GM21619 (cell line): ENCODE results near the gene ROS1.
"Not testable (repeated sequence)": the region's sequence is repeated elsewhere in the genome, so short reads cannot be mapped to it uniquely, and the experiment has no call there.

ENCODE experiments used
- ATAC-seq: cut with Tn5 transposase; IDR thresholded peaks from one replicate; pipeline ENCODE4 v1.9.1; 2021; ENCODE audit not compliant: unreplicated experiment

The ROS1 gene

DNA sequence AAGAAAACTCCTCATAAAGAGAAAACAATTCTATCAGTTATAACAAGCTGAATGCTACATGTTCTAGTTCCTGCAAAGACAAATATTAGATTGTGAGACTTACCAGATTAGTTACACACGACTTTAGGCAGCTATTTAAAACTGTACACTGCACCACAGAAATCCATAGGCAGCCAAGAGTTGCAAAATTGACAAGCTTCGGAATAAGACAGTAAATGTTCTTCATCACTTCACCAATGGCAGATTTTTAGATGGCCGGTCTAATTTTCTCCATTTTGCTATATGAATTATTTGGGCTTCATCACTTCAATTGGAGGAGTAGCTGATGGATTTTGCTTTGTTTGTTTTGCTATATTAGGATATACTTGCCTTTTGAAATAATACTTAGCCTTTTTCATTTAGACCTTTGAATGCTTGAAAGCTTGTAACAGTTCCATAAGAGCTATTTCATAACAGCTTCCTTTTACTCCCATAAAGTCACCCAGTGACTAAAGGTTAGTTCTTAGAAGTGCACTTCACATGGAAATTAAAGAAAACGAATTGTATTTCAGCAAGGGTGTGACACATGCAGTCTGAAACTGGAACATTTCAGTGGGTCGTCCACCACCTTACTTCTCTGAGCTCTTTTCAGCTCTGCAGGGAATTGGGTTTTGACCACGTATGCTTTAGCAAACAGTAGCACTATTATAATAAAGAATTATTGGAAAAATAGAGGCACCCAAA lies at the start of gene ROS1:
Gene ROS1 (minus strand): TSS at position 512 of the 723 bp plus-strand sequence. CDS start 286 bp downstream, at position 226.
- peak; percentile 20 for ATAC-seq

DNA sequence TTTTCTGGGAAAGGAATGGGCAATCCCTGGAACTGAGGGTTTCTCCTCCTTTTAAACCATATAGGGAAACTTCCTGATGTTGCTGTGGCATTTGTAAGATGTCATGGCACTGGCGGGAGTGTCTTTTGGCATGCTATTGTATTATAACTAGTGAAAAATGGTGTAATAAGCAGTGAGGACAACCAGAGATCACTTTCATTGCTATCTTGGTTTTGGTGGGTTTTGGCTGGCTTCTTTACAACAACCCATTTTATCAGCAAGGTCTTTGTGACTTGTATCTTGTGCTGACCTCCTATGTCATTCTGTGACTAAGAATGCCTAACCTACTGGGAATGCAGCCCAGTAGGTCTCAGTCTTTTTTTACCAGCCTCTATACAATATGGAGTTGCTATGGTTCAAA lies 47.7 kb upstream of the ROS1 start:
- no peak for ATAC-seq

DNA sequence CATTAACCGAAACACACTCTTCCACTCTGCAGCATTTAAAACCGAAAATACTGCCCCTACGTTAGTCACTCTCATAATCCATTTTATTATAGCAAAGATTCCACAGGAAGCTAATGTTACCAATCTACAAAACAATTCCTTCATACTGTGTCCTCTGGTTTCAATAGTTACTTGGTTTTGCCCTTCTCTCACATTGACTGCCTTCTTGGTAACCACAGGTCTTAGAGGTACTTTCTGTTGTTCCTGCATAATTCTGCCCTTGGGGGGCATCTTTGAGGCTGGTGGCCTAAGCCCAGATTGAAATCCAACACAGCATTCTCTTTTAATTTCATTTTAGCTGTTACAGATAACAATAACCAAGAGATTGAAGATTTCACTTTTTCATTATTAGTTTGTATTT lies 46.9 kb upstream of the ROS1 start:
- no peak for ATAC-seq

DNA sequence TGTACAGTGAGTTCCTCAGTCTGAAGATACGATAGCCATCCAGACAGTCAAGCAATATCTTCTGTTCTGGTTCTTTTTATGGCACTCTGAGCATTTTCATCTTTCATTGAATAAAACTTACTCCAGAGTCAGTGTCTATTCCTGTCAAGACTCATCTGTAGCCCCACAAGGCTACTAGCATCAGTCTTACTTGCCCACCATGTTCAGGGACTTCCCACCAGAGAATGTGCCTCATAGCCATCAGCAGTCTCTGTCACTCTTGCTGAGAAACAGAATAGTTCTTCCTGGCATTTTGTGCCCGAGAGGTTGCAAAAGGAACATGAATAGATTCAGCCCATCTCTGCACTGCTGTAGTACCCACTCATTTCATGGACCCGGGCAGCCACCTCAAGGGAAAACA lies 44.0 kb upstream of the ROS1 start:
- ATAC-seq: no peak

DNA sequence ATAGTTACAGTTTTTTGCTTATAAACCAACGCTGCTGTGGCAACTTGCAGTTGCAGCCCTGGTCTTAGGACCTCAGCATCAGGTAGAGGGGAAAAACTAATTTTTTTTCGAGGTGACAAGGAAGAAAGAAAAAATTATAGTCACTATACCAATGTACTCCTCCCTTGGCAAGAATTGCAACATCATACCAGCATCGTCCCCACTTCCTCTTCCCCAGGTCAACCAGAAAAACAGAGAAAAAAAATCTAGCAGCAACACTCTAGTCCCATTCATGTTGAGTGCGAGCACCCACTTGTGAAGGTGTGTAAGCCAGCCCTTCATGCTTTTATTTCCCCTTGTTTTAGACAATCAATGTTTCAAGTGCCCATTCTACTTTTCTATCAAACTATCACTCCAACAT lies 43.6 kb upstream of the ROS1 start:
- no peak for ATAC-seq

DNA sequence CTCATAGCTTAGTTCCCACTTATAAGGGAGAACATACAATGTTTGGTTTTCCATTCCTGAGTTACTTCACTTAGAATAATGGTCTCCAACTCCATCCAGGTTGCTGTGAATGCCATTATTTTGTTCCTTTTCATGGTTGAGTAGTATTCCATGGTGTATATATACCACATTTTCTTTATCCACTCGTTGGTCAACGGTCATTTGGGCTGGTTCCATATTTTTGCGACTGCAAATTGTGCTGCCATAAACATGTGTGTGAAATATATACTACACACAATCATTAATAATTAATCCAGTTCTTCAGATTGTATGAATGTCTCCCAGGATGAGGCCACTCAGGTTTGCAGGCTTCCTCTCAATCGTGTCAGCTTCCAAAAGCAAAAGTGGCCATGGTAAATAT lies 42.8 kb upstream of the ROS1 start:
- ATAC-seq: not testable (repeated sequence)

DNA sequence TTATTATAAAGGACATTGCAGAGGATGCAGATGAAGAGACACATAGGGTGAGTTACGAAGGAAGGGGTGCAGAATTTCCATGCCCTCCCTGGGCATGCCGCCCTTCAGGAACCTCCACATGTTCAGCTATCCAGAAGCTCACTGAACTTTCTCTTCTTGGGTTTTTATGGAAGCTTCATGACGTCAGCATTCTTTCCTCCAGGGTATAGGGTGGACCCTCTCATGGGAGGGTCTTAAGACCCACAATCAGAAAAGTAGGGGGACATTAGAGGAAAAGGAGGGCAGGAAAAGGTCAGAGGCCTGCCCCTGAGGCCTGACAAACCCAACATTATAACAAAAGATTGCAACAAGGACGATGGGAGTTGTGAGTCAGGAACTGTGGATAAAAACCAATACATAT lies 42.1 kb upstream of the ROS1 start:
- ATAC-seq: no peak

DNA sequence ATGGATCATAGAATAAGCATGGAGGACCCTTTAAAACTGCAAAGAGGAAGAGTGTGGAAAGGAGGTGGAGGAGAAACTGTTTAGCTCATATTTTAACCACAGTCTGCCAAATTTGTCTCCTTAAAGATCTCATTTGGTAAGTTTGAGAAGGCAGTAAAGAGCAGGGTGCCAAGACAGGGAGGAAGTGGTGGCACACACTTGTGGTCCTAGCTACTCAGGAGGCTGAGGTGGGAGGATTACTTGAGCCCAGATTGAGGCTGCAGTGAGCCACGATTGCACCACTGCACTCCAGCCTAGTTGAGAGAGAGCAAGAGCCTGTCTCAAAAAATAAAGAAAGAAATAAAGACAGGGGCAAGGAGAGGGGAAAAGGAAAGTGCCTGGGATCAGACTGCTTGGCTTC lies 39.9 kb upstream of the ROS1 start:
- no peak for ATAC-seq

DNA sequence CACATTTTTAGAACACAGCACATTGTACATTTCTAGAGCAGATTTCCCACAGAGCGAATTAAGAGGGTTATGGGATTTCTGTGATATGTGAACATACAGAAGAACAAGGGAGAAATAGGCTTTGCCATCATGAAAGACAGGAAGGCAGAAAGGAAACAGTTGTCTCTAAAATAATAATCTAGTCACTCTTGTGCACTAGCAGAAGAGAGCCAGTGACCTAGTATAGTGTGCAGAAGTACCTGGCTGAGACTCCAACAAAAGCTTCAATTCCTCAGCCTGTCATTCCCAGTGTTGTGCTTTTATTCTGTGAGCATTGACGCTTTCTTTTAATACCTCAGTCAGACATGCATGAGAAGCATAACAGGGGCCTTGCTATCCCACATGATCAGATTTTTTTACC lies 39.0 kb upstream of the ROS1 start:
- ATAC-seq: peak; percentile 14

DNA sequence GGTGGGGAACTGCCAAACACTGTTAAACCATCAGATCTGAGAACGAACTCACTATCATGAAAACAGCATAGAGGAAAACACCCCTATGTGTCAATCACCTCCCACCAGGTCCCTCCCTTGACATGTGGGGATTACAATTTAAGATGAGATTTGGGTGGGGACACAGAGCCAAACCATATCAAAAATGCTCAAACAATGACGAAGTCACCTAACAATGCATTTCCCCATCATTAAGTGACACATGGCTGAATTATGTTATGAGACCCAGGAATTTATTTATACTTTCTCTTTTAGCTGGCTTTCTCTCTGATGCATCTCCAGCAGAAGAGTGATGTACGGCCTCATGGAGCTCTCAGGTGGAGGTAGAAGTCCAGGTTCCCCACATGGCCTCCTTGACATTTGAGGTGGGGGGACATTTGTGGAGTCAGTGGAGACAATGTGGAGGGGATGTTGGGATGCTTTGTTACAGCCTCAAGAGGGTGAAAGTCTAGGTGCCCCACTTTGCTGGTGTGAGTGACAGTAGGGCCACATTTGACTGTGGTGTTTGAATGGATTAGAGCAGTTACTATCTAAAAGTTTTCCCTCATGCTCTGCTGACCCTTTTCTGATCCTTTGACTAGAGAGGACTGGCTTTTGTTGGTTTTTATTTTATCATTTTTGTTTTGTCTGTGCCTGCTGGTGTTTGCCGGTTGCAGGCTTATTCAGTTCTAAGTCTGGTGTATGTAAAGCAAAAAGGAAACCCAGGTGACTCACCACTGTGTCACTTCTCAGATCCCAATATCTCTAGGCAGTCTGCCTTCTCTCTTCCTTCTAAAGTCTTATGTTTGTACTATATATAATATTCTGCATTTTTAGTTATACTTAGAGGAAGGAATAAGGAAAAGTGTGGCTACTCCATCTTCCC lies 38.3 kb upstream of the ROS1 start:
- ATAC-seq: peak; percentile 87

DNA sequence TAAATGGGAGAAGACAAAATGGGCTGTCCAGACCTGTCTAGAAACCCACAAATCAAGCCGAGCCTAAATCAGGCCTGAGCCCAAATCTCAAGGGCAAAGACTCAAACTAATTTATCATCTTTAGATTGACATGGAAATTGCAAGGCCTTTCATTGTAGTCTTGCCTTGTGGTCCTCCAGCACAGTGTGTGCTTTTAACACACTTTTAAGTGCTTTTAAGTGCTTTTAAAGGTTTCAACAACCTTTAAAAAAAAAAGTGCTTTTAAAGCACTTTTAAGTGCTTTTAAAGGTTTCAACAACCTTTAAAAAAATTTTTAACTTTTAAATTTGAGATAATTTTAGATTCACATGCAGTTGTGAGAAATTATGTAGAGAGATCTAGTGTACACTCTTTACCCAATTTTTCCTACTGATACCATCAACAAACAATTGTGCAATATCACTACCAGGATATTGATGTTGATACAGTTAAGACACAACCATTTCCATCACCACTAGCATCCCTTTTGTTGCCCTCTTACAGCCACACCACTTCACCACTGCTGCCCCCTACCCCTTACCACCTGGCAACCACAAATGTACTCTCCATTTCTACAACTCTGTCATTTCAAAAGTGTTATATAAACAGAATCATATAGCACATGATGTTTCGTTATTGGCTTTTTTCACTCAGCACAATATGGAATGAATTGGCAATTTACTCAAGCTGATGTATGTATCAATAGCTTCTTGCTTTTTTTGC lies 33.6 kb upstream of the ROS1 start:
- no peak for ATAC-seq

DNA sequence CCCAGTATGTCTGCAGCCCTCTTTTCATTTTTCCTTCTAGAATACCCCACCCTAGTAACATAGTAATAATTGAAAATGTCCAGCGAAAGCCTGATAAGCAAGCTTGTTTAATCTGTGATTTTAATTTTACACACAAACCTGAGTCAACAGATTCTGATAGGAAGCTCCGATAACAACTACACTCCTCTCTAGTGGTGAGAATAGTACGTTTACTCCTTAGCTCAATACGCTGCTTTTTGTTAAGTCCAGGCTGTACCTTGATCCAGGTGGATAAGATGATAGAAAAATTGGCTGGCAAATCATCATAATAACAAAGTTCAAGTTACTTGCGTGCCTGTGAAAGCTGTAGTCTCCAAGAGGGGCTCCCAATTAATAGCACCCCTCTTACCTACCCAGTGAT lies 31.3 kb upstream of the ROS1 start:
- no peak for ATAC-seq

DNA sequence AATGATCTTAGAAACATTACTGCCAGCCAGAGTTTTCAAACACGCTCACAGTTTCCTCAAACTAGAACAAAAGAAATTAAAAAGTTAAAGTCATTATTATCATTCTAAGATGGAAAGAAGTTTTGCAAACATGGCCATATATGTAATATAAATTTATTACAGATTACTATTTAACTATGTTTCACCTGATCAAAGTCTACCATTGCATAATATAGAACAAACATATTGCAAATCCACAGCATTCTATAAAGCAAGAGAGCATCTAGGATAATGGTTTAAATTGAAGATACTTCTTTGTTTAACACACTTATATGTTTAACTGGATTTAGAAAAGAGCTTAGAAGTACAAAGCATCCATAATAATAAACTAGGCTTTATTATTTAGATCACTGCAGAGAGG lies 30.5 kb upstream of the ROS1 start:
- ATAC-seq: no peak

DNA sequence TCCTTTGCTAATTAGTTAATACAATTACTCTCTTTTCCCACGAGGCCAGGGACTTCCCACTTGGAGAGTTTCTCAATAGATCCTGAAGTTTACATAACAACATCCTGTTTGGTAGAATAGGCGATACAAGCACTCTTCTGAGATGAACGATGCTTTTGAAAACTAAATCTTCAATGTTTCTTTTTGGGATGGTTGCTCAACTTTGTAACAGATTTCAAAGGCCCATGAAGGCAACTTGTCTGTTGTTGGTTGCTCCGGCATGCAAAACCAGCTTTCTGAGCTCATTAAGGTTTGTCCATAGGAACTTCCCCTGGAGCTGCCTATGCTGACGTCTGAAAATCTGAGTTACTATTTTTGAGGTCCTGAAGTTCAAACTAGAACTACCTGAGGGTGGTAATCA lies 25.9 kb upstream of the ROS1 start:
- ATAC-seq: no peak

DNA sequence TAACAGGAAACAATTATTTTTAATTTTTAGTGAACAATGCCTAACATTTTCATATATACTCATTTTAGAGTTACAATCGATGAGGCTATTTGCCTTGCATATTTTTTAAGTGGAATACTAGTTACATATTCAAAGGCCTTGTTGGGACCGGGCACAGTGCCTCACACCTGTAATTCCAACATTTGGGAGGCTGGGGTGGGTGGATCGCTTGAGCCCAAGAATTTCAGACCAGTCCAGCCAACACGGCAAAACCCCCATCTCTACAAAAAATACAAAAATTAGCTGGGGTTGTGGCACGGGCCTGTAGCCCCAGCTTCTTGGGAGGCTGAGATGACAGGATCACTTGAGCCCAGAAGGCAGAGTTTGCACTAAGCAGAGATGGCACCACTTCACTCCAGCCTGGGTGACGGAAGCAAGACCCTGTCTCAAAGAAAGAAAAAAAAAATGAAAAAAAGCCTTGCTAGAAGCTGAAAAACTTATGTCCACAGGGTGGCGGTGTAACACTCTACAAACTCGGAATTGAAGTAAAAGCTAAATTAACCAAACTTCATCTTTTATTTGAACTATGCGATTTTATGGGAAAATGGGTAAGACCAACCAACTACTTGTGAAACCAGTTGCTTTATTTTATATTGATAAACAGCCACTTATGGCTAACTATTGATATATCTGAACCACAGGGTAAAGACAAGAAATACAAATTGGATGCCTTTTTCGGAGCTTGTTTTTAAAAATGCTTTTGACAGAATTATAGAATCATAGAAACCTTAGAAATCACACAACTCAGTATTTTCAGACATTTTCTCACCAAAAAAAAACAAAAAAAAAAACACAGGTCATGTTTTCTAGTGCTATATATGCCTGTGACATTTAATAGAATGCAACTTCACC lies 24.1 kb upstream of the ROS1 start:
- peak; percentile 43 for ATAC-seq

DNA sequence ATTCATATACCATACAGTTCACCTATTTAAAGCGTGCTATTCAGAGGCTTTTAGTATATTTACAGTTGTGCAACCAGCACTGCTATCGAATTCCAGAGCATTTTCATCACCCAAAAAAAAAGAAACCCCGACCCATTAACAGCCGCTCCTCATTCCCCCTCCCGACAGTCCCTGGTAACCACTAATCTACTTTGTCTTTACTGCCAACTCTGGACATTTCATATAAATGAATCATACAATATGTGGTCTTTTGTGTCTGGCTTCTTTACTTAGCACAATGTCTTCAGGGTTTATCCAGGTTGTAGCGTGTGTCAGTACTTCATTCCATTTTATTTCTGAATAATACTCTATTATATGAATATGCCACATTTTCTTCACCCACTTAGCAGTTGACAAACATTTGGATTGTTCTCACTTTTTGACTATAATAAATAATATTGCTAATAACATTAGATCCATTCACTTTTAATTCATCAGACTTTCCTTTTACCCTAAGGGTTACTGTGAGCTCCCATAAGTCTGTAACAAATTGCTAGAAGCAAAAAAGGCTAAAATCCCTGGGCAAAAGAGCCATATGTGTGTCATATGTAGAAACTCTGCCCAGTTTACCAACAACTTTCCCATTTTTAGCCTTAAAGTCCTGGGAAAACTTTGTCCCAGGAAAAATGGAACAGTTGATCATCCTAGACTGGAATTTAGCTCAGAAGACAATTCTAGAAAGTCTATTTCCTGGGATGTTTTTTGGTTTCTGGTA lies 23.2 kb upstream of the ROS1 start:
- no peak for ATAC-seq

DNA sequence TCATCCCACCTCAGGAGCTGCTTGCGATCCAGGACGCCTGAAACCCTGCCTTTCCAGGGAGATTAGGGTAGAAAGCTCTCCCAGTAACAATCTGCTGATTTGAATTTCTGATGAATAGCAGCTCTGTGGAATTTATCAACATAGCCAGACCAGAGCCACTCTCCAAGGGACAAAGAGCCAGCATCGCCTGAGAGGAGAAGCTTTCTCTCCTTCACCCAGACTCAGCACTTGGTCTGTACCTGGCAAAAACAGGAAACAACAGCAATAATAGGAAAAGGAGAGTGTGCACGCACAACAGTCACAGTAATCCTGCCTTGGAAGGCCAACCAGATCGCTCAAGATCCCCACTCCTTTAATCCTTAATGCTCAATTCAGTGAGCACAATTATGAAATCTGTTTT lies 22.3 kb upstream of the ROS1 start:
- no peak for ATAC-seq

DNA sequence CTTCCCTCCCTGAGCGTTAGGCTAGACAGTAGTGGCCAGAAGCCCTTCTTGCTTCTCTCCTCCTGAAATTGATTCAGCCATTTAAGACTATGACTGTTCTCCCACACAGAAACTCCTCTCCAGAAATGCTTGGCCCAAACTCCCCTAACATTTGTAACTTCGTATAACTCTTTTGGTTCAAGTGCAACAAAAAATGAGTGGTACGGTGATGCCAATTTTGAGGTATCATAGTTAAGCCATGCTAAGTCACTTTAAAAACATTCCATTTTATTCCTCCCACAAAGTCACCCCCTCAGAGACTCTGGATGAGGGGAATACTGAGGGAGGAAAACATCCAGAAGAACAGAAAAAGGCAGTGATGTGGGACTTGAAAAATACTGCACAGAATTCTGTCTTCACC lies 21.1 kb upstream of the ROS1 start:
- no peak for ATAC-seq

DNA sequence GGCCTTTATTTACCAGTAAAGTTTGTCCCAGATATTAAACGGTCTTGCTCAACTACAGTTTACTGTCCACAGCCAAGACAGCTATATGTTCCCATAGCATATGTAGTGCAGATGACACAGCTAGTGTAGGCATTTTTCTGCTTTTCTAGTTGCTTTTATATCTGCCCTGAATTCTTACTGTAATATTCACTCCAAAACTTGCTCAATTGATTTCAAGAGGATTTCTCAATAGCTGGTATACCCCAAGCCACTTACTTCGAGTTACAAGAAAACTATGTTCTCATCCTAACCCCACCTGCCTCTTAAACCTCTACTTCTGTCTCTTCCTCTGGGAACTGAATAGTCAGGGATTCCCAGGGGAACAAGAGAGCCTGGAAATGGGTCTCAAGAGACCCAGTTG lies 18.9 kb upstream of the ROS1 start:
- ATAC-seq: no peak

DNA sequence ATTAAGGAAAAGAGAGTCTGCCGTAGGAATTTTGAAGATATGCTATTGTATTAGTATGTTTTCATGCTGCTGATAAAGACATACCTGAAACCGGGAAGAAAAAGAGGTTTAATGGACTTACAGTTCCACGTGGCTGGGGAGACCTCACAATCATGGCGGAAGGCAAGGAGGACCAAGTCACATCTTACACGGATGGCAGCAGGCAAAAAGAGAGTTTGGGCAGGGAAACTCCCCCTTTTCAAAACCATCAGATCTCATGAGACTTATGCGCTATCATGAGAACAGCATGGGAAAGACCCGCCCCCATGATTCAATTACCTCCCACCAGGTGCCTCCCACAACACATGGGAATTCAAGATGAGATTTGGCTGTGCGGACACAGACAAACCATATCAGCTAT lies 16.6 kb upstream of the ROS1 start:
- ATAC-seq: not testable (repeated sequence)
